NB4 (cell line): Measurements from ENCODE around the gene WFIKKN2.

ENCODE experiments used
- POLR2A ChIP-seq: IDR thresholded peaks from 2 replicates; pipeline ENCODE4 v1.6.1; 2011; ENCODE audit warnings: mild to moderate bottlenecking; ENCODE audit not compliant: insufficient read length; ENCODE audit errors: extremely low read depth
- TF ChIP-seq, protein P1 (sequence below): IDR thresholded peaks from one replicate; pipeline ENCODE4 v1.5.1; 2012; ENCODE audit warnings: low read depth, low read length

DNA sequence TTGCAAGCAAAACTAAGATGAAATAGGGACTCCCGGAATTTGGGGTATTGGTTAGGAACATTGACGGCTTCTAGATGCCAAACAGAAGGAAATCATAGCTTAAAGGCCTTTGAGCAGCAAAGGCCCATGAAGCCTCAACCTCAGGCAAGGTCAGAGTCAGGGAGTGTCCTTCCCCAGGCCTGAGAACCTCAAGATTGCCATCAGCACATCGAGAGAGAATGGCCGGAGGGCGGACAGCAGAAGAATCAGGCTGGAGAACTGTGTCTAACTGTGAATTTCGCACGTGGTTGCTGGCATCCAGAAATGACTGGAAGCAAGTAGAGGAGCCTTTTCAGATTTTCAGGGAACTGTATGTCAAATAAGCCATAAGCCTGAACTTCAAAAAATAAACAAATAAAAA, 43.3 kb upstream of the WFIKKN2 start:
- no peak for TF ChIP-seq POLR2A
- TF ChIP-seq, protein P1, sequence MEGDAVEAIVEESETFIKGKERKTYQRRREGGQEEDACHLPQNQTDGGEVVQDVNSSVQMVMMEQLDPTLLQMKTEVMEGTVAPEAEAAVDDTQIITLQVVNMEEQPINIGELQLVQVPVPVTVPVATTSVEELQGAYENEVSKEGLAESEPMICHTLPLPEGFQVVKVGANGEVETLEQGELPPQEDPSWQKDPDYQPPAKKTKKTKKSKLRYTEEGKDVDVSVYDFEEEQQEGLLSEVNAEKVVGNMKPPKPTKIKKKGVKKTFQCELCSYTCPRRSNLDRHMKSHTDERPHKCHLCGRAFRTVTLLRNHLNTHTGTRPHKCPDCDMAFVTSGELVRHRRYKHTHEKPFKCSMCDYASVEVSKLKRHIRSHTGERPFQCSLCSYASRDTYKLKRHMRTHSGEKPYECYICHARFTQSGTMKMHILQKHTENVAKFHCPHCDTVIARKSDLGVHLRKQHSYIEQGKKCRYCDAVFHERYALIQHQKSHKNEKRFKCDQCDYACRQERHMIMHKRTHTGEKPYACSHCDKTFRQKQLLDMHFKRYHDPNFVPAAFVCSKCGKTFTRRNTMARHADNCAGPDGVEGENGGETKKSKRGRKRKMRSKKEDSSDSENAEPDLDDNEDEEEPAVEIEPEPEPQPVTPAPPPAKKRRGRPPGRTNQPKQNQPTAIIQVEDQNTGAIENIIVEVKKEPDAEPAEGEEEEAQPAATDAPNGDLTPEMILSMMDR, result no peak
